Nephron (organoid): ENCODE results near the gene TMPRSS11F.

Experiments
- H3K27ac Mint-ChIP-seq, 3 experiments: 2 replicates each; pipeline ENCODE4 v1.8.0; 2020; ENCODE audit warnings: mixed read lengths in 3 of 3, mild to moderate bottlenecking in 2 of 3, moderate library complexity in 1 of 3
- H3K27me3 Mint-ChIP-seq: 2 replicates; pipeline ENCODE4 v1.8.0; 2021; ENCODE audit warnings: low read depth, mild to moderate bottlenecking, moderate library complexity, mixed read lengths
- H3K36me3 Mint-ChIP-seq: 2 replicates; pipeline ENCODE4 v1.8.0; 2020; ENCODE audit warnings: low read depth, mixed read lengths
- H3K4me1 Mint-ChIP-seq: 2 replicates; pipeline ENCODE4 v1.8.0; 2020; ENCODE audit warnings: mixed read lengths
- H3K4me3 Mint-ChIP-seq, 3 experiments: 2 replicates each; pipeline ENCODE4 v1.8.0; 2020; ENCODE audit warnings: mild to moderate bottlenecking in 3 of 3, mixed read lengths in 3 of 3, moderate library complexity in 2 of 3
- H3K9me3 Mint-ChIP-seq: 2 replicates; pipeline ENCODE4 v1.8.0; 2020; ENCODE audit warnings: mixed read lengths
- TF ChIP-seq, protein P1 (sequence below), 3 experiments: fragments of 200-600 bp; sonication (generic); IDR thresholded peaks; one replicate each; pipeline ENCODE4 v1.5.0; 2021; ENCODE audit warnings: antibody characterized with exemption in 3 of 3; ENCODE audit not compliant: unreplicated experiment in 3 of 3

Gene TMPRSS11F

DNA sequence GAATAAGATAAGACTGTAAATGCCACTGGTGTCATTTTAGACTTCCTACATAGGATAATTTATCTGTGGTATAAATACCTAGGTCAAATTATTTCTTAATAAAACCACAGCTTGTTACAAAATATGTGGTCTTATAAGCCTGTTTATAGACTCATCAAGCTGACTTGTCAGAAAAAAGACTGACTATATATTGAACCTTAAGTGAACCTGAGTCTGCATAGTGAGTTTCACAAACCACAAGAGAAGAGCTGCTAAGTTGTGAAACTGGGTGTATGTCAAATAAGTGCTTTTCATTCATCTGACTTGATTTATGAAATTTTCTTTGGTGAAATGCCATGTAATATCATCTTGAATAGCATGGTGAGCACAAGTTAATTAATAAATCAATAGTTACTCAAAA is 118.0 kb downstream of the TMPRSS11F start:
- Mint-ChIP-seq H3K9me3 (no peaks in the 10 kb centered on the region), H3K4me1 (no peaks in the 10 kb centered on the region), H3K27me3 (no peaks in the 10 kb centered on the region), H3K27ac (no peak overlapping the region), H3K4me3 (no peak overlapping the region), H3K36me3 (no peaks in the 10 kb centered on the region)
- TF ChIP-seq, protein P1, sequence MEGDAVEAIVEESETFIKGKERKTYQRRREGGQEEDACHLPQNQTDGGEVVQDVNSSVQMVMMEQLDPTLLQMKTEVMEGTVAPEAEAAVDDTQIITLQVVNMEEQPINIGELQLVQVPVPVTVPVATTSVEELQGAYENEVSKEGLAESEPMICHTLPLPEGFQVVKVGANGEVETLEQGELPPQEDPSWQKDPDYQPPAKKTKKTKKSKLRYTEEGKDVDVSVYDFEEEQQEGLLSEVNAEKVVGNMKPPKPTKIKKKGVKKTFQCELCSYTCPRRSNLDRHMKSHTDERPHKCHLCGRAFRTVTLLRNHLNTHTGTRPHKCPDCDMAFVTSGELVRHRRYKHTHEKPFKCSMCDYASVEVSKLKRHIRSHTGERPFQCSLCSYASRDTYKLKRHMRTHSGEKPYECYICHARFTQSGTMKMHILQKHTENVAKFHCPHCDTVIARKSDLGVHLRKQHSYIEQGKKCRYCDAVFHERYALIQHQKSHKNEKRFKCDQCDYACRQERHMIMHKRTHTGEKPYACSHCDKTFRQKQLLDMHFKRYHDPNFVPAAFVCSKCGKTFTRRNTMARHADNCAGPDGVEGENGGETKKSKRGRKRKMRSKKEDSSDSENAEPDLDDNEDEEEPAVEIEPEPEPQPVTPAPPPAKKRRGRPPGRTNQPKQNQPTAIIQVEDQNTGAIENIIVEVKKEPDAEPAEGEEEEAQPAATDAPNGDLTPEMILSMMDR (IDR thresholded peaks at IDR 0.05; ENCODE audit: unreplicated experiment in 3 of 3): no peak
